ENCODE data around the gene JAG2.

The JAG2 gene

GRCh38 chr14:105203701-105204100 is 35.1 kb upstream of the JAG2 start:
- no peak for DNase-seq (ENCODE audit: low read depth, low spot score)

- DNase-seq (ENCODE audit: low read depth, low spot score): peak; percentile 30
Observed at GRCh38 chr14:105203057-105203531, 34.5 kb upstream of the JAG2 start.

- no peak for DNase-seq (ENCODE audit: low read depth, low spot score)
Observed at GRCh38 chr14:105201925-105202513, 33.4 kb upstream of the JAG2 start.

- no peak for DNase-seq (ENCODE audit: low read depth, low spot score)
Observed at GRCh38 chr14:105201156-105201924, 32.8 kb upstream of the JAG2 start.

GRCh38 chr14:105200641-105201040 is 32.1 kb upstream of the JAG2 start:
- no peak for DNase-seq (ENCODE audit: low read depth, low spot score)

- no peak for DNase-seq (ENCODE audit: low read depth, low spot score)
Observed at GRCh38 chr14:105200074-105200473, 31.5 kb upstream of the JAG2 start.

- DNase-seq (ENCODE audit: low read depth, low spot score): no peak
Observed at GRCh38 chr14:105199093-105199492, 30.5 kb upstream of the JAG2 start.

GRCh38 chr14:105198588-105198987 is 30.0 kb upstream of the JAG2 start:
- DNase-seq (ENCODE audit: low read depth, low spot score): no peak

- no peak for DNase-seq (ENCODE audit: low read depth, low spot score)
Observed at GRCh38 chr14:105197211-105197641, 28.6 kb upstream of the JAG2 start.

- DNase-seq (ENCODE audit: low read depth, low spot score): no peak
Observed at GRCh38 chr14:105196265-105196960, 27.8 kb upstream of the JAG2 start.

- no peak for DNase-seq (ENCODE audit: low read depth, low spot score)
Observed at GRCh38 chr14:105195522-105196264, 27.1 kb upstream of the JAG2 start.

- DNase-seq (ENCODE audit: low read depth, low spot score): no peak
Observed at GRCh38 chr14:105195051-105195450, 26.5 kb upstream of the JAG2 start.

- DNase-seq (ENCODE audit: low read depth, low spot score): no peak
Observed at GRCh38 chr14:105193916-105194782, 25.6 kb upstream of the JAG2 start.

- no peak for DNase-seq (ENCODE audit: low read depth, low spot score)
Observed at GRCh38 chr14:105192866-105193731, 24.5 kb upstream of the JAG2 start.

GRCh38 chr14:105187935-105188524 is 19.5 kb upstream of the JAG2 start:
- DNase-seq (ENCODE audit: low read depth, low spot score): no peak

GRCh38 chr14:105187116-105187515 is 18.5 kb upstream of the JAG2 start:
- no peak for DNase-seq (ENCODE audit: low read depth, low spot score)

GRCh38 chr14:105185973-105186372 is 17.4 kb upstream of the JAG2 start:
- no peak for DNase-seq (ENCODE audit: low read depth, low spot score)

GRCh38 chr14:105185001-105185400 is 16.4 kb upstream of the JAG2 start:
- DNase-seq (ENCODE audit: low read depth, low spot score): no peak

GRCh38 chr14:105184461-105184860 is 15.9 kb upstream of the JAG2 start:
- DNase-seq (ENCODE audit: low read depth, low spot score): no peak
